Stimulated activated CD4-positive, alpha-beta T cell treated with anti-CD3 and anti-CD28 coated beads, Interleukin-1b, Interleukin-23, amount 100 ng/mL, for 48 hours (primary cell): ENCODE measurements around the gene ARHGEF33.
"Not testable (repeated sequence)": the region's sequence is repeated elsewhere in the genome, so short reads cannot be mapped to it uniquely, and the experiment has no call there.

Experiments used
- DNase-seq: peaks from one replicate; pipeline ENCODE4 v3.0.0-alpha.2; 2020

Gene ARHGEF33

GRCh38 chr2:38912619-38913018, 22.9 kb downstream of the ARHGEF33 start:
- no peak for DNase-seq

DNA sequence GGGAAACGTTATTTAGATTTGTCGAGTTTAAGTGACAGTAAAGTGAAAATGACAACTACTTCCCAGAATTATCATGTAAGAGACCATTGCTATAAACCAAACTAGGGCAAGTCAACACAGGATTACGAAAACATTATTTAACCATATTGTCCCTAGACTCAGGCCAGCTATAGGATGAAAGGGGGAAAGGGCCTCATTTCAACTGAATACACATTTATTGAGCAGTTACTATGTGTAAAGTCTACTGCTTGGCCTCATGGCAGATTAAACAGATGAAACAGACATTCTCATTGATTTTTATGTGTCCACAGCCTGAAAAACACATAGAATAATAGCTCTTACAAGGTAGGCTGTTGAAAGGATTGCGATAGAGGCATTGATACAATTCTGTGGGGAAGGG, 32.7 kb downstream of the ARHGEF33 start:
- DNase-seq: no peak

GRCh38 chr2:38922902-38923301, 33.2 kb downstream of the ARHGEF33 start:
- DNase-seq: no peak

DNA sequence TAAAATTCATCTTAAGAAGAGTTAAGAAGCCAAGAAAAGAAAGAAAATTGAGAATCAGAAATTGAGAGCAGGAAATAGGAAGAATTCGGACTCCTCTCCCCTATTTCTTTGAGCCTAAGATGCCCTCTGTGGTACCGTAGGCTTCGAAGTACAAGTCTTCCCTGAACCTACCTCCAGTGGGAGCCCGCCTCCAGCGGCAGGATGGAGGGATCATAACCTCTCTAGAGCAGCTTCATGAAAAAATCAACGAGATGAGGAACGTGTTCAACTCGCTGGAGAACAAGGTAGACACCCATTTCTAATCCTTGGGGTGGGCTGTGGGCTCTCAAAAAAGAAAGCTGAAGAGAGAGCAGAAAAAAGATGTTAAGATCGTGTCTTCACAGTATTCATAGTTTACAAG, 36.3 kb downstream of the ARHGEF33 start:
- no peak for DNase-seq

- no peak for DNase-seq
Observed at GRCh38 chr2:38930600-38930999, 40.9 kb downstream of the ARHGEF33 start.

DNA sequence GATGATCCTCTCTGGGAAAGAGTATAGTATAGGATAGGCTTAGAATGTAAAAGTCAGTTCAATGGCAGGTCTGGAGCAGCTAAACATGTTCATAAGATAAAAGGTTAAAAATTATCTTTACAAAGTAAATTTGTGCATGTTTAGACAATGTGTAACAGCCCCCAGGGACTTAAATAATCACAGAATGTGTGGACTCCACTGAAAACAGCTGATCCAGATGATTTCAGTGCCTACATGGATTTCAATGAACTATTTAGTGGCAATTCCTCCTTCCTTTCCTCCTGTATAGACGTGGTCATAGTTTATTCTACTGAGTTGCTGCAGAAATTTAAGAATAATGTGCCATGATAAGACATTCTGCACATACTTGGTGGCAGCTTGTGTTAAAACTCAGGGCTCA, 42.9 kb downstream of the ARHGEF33 start:
- DNase-seq: no peak

GRCh38 chr2:38933653-38934052, 44.0 kb downstream of the ARHGEF33 start:
- DNase-seq: no peak

GRCh38 chr2:38934742-38935141, 45.1 kb downstream of the ARHGEF33 start:
- no peak for DNase-seq

DNA sequence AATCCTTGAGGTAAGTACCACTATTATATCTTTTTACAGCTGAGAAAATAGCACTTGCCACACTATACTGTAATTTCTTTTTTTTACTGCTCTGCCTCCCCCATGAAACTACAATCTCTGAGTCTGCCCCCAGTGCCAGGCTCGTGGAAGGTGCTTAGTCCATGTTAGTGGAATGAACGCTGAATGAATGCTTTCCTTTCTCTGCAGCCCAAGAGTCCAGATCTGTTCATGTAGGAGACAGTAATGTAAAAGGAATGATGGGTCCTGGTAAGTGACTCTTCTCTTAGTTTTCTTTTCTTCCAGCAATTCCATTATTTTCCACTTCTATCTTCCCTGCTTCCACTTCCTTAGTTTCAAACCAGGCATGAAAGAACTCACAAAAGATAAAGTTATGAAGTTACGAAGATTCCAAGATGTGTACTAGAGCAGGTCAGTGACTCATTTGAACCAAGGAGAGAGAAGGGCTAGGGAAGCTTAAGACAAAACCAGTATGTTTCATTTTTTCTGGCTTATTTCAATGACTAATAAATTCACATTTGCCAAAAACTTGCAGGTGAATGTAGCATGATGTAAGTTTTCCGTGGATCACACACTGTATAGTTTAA, 46.0 kb downstream of the ARHGEF33 start:
- no peak for DNase-seq

GRCh38 chr2:38936516-38936915, 46.8 kb downstream of the ARHGEF33 start:
- DNase-seq: not testable (repeated sequence)

- no peak for DNase-seq
Observed at GRCh38 chr2:38937548-38937947, 47.9 kb downstream of the ARHGEF33 start.

DNA sequence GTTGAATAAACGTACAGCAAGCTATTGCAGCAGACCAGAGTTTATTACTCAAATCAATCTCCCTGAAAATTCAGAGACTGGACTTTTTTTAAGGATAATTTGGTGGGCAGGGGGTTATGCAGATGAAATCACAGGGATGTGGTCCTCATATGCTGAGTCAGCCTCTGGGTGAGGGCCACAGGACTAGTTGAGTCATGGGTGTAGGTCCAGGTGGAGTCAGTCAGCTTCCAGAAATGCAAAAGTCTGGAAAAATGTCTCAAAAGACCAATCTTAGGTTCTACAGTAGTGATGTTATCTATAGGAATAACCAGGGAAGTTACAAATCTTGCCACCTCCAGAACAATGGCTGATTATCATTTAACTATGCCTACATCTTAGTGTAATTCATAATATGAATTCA, 51.1 kb downstream of the ARHGEF33 start:
- no peak for DNase-seq

DNA sequence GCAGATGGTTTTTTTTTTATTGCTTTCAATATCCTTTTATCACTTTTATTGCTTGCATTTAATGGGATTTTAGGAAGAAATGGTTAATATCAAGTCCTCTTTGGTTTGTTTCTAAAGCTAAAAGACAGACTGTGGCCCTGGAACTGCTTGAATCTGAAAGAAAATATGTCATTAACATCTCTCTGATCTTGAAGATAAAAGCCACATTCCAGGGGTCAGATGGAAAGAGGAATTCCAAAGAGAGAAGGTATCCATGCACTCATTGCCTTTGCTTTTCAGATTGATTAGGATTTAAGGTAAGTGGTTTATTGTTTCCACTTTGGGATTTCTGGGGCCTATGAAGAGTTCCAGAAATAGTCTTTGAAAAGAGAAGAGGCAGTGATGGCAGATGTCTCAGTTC, 54.1 kb downstream of the ARHGEF33 start:
- no peak for DNase-seq

- no peak for DNase-seq
Observed at GRCh38 chr2:38945372-38945771, 55.7 kb downstream of the ARHGEF33 start.

GRCh38 chr2:38945911-38946310, 56.2 kb downstream of the ARHGEF33 start:
- DNase-seq: no peak

DNA sequence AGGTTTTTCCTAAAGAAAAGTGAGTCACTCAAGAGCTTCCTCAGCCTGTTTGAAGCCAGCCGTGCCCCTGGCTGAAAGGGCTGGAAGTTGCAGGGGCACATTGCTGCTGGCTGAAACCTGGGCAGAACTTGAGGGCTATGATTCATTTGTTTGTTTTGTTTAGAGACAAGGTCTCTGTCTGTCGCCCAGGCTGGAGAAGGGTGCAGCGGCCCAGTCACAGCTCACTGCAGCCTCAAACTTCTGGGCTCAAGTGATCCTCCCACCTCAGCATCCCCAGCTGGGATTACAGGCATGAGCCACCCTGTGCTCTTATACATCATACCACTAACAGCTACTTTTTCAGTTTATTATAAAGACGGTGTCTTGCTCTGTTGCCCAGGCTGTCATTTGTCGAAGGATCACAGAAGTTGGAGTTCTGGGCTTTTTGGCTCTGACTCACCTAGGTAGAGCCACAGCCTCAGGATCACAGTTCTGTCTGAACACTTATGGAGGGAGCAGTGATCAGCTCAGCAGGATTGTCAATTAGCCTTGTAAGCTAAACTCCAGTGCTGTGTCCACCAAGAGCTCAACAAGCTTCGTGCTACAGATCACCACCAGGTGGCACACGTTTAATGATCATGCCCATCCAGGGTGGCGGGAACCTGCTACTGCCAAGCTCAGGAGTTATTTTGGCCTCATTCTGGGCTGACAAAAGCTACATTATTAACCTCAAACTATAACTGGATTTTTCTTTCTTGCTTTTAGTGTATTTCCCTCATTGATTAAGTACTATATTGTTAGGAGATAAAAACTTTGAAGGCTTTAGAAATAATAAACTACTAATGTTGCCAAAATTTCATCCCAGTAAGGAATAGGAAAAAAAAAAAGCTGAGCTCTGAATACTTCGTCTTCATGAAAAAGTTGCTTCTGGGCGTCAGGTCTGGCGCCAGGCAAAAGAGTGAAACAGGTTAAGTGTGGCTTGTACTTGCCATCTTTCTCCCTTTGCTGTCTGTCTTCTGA, 57.9 kb downstream of the ARHGEF33 start:
- peak; percentile 70 for DNase-seq

GRCh38 chr2:38948387-38948882, 58.8 kb downstream of the ARHGEF33 start:
- DNase-seq: no peak

DNA sequence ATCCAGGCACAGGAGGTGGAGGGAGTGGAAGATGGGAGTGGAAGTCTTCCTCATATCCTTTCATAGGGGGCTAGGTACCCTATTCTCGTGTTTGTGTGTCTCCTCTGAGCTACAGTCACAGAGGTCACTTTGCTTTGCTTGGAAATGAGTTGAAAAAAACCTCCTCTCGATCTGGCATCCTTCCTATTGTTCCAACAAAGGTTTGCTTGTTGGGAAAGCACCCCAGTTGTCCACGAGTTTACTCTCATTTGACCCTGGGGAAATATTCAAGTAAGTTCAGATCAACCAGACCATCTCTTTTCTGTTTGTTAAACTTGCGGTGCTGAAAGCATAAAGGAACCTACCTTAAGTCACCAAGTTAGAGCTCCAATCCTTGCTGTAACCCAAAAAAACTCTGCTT, 59.3 kb downstream of the ARHGEF33 start:
- no peak for DNase-seq

GRCh38 chr2:38951766-38952165, 62.1 kb downstream of the ARHGEF33 start:
- DNase-seq: no peak

DNA sequence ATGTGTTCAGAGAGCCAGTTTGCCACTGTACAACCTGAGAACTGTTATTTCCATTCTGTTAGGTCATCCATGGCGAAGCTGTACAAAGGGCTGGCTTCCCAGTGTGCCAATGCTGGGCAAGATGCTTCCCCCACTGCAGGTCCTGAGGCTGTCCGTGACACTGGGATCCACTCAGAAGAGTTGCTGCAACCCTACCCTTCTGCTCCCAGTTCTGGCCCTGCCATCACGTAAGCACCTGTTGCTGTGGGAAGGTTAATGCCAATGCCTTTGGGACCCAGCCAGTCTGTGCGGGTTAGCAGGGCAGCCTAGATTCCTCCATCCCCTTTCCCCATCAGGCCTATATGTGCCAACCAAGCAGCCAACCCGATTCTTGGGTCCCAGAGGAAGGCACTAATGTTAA, 68.3 kb downstream of the ARHGEF33 start:
- no peak for DNase-seq

DNA sequence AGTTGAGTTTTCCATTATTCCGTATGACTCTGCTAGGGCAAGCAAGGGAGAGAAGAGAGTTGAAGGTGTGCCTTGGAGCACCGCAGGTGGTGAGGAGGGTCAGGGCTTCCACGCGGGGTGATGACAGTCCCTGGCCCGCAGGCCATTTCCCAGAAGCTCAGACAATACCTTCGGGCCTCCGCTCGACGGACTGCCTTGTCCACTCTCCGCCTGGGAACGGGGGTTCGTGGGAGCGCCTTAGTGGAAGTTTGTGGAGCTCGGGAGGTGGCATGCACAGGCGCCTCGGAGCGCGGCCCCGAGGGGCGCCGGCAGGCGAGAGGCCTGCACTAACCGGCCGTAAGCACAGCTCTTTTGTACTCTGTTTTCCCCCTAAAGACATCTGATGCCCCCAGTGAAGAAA, 69.8 kb downstream of the ARHGEF33 start:
- no peak for DNase-seq

GRCh38 chr2:38959938-38960608, 70.4 kb downstream of the ARHGEF33 start:
- DNase-seq: peak; percentile 78

DNA sequence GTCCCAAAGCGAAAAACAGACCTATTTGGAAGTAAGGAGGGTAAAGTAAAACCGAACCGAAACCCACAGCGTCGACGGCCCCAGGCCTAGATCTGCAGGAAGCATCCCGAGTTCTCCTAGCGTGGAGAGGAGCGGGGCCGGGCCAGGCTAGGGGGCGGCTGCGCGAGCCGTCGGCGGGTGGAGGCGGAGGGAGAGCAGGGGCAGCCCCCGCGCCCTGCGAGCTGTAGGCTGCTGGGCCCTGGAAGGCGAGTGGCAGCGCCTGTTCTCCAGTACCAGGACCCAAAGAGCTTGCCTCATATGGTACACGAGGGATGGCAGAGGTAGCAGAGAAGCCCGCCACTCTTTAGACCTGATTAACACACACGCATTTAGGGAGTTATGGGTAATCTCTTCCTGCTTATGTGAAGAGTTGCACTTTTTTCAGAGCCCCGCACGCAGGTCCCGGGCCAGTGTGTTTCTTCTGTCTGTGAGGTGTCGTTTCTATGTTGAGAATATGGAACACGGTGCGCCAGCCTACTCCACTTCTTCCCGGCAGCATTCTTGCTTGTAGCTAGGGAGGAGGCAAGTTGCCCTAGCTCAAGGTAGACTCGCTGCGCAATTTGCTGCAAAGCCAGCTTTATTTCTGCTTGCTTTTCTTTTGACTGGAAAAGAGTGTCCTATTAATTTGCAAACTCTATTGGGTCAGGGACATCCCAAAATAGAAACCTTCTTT, 71.1 kb downstream of the ARHGEF33 start:
- DNase-seq: no peak
